ENCODE data around the gene CALHM1.

CALHM1 gene

DNA sequence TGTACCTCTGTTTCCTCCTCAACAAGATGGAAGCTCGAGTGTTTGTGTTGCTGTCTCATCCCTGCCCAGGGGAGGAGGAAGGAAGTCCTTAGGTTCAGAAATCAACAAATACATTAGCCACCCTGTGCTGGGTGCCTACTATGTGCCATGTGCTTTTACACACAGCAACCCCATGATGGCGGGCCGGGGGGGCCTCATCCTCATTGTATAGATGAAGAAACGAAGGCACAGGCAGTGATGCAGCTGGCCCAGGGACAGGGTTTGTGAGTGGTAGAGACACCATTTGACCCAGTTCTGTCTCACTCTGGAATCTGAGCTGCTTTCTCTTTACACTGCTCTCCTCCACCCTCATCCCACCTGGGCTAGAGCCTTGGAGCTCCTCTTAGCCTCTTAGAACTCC lies 4.7 kb downstream of the CALHM1 start:
- no peak for DNase-seq

GRCh38 chr10:103452506-103453230 lies 6.0 kb downstream of the CALHM1 start:
- no peak for DNase-seq

- DNase-seq = peak; percentile 46
These were observed 6.7 kb downstream of the CALHM1 start, which contains the start of gene CALHM2 for GRCh38 chr10:103451831-103452505. TSS of gene CALHM2 (minus strand) at chr10:103452370. CDS start at chr10:103449941, 2,429 bp downstream.

- peak; percentile 40 for DNase-seq
These were observed 7.4 kb downstream of the CALHM1 start for GRCh38 chr10:103451091-103451813.

GRCh38 chr10:103450201-103450695 lies 8.5 kb downstream of the CALHM1 start:
- no peak for DNase-seq

DNA sequence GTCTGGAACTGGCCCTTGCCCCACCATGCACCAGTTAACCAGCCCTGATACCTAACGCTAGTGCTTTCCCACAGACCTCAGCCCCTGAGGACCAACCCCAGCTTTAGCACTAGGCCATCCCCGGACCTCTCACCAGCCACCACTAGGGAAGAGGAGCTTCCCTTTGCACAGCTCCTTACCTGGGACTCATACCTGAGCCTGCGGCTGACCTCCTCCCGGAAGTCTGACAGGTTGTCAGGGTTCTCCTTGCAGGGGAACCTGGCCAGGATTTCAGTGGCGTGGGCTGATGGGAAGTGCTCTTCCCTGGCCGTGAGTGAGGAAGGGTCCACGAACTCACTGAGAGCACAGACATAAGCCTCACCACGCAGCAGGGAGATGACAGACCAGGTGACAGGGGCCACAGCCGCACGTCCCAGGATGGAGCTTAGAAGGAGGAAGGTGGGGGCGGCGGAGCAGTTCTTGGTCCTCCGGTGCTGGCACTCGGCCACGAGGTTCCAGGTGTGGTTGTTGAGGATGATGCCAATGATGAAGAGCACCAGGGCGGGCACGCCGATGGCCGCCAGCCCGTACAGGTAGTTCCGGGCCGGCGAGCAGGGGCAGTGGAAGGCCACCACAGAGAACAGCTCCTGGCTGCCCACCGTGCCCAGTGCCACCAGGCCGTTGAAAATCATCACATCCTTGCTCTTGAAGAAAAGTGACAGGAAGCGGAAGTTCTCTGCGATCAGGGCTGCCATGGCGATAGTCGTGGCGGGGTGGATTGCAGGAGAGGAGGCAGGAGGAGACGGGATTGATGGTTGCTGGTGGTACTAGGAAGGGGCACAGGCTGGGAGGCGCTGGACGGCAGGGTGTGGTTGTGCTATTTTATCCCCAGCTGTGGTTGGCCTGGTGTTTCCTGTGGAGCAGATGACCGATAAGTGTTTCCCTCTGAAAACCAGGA lies 9.2 kb downstream of the CALHM1 start:
- no peak for DNase-seq

DNA sequence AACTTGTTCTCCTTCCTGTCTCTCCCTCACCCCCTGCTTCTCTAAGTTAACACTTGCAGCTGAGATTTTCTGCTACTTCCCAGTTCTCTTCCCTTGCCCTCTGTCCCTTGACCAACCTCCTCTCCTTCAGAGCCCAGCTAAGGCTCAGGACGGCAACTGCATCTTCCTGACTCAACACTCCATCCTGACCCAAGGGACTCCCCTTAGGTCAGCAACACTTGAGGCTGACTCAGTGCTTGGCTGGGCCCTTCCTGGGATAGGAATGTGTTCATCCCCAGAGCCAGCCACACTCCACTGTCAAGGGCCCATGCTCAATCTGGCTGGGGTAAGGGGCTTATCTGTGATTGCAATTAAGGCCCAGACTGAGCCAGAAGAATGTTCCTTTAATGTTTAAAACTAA lies 10.0 kb downstream of the CALHM1 start:
- DNase-seq = no peak

GRCh38 chr10:103447187-103447586 lies 11.5 kb downstream of the CALHM1 start:
- DNase-seq = no peak

GRCh38 chr10:103445767-103446567 lies 12.7 kb downstream of the CALHM1 start:
- no peak for DNase-seq

GRCh38 chr10:103445366-103445765 lies 13.3 kb downstream of the CALHM1 start:
- no peak for DNase-seq

DNA sequence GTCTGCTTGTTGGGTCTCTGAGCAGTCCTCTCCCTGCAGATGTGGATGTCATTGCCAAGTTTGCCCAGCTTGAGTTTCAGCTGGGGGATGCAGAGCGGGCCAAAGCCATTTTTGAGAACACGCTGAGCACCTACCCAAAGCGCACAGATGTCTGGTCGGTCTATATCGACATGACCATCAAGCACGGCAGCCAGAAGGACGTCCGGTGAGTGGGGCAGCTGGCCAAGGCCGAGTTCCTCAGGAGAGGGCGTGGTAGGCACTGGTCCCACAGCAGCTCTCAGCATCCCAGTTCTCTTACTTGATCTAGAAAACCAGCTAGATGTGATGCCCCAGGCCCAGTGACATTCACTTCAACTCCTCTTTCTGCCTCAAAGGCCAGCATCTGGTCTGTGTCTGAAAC lies 14.2 kb downstream of the CALHM1 start:
- no peak for DNase-seq

- no peak for DNase-seq
These were observed 15.1 kb downstream of the CALHM1 start for GRCh38 chr10:103443475-103444185.

DNA sequence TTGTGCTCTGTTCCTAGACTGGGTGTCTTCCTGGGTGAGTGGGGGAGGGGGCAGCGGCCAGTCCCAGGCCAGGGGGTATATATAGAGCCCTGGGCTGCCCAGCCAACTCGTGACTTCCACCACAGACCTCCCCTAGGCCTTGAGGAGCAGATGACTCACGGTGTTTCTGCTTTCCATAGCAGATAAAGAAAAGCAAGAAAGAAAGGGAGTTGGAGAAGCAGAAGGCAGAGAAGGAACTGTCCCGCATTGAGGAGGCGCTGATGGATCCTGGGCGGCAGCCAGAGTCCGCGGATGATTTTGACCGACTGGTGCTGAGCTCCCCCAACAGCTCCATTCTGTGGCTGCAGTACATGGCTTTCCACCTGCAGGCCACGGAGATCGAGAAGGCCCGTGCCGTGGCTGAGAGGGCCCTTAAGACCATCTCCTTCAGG lies 16.7 kb downstream of the CALHM1 start:
- no peak for DNase-seq

DNA sequence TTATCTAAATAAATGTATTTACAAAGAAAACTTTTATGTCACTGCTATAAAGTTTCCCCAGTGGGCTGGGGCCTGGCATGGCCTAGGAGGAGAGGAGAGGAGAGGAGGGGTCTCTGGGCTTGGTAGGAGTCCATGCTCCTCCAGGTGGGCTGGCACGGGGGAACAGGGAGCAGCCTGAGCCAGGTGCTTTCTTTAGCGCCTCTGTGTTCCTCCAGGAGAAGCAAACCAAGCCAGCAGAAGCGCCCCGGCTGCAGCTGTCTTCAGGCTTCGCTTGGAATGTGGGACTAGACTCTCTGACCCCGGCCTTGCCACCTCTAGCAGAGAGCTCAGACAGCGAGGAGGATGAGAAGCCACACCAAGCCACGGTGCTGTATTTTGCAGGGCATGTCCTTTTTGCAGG lies 17.1 kb downstream of the CALHM1 start:
- no peak for DNase-seq

GRCh38 chr10:103441206-103441605 lies 17.5 kb downstream of the CALHM1 start:
- DNase-seq = no peak

- DNase-seq = no peak
These were observed 18.3 kb downstream of the CALHM1 start for GRCh38 chr10:103440416-103440815.

DNA sequence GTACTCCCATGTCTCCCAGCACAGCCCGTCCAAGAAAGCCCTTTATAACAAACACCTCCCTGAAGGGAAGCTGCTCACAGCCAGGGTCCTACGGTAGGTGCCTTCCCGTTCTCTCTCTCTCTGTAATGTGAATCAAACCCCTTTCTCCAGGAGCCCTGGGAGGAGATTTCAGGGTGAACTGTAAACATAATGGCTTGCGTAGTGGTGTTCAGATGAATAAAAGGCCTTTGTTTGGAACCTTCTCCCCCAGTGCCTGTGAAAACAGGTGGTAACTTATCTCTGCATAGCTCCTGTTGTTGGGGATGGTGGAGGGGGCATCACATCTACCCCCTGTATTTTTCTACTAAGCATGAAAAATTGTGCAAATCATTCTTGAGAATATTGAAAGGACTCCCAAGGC lies 18.9 kb downstream of the CALHM1 start:
- no peak for DNase-seq

- DNase-seq = no peak
These were observed 24.8 kb downstream of the CALHM1 start for GRCh38 chr10:103433858-103434257.

GRCh38 chr10:103431902-103432301 lies 26.8 kb downstream of the CALHM1 start:
- no peak for DNase-seq

- DNase-seq = no peak
These were observed 29.1 kb downstream of the CALHM1 start for GRCh38 chr10:103429647-103430046.

All from T-helper 9 cell (primary cell).